Measurements from ENCODE around the gene RPS19BP1. TPM values are rescaled to one million over a fixed set of nuclear protein-coding genes. Genes with fewer than 3 reads are reported as not detected.

Gene RPS19BP1, protein sequence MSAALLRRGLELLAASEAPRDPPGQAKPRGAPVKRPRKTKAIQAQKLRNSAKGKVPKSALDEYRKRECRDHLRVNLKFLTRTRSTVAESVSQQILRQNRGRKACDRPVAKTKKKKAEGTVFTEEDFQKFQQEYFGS
- total RNA-seq (2014; rRNA removed; shearing (Covaris generic)), result 177 and 263 TPM in 2 replicates

DNA sequence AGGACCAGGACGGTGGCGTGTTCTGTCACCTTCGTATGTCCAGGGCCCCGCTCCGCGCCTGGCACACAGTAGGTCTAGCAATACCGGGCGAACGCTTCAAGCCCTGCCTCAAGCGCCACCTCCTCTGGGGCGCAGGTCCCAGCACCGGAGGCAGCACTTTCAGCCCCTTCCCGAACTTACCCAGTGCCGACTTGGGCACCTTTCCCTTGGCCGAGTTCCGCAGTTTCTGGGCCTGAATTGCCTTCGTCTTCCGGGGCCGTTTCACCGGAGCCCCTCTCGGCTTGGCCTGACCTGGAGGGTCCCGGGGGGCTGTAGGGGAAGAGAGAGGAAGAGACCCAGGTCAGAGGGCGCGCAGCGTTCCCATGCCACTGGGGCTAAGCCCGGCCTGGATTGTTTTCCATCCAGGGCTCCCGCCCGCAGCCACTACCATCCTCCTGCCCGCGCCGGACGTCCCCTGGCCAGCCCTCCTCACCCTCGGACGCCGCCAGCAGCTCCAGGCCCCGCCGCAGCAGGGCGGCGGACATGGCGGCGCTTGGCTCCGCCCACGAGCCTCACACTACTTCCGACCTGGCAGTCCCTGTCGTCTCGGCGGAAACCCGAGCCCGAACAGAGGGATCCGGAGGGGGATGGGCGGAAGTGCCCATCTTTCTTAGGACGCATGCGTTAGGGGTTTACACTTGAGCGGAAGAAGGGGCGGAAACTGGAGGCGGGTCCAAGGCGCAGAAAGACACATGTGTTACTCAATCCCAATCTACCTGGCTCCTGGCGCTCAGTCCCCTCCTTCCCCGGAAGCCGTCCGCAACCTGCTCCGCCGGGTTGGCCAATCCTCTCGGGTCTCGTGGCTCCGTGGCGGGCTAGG lies at the start of gene RPS19BP1:
Gene RPS19BP1, minus strand, starts transcription at position 534 of the 859 bp plus-strand sequence. Its CDS starts 10 bp downstream, at position 524.
- H3K27me3 ChIP-seq (replicated peaks), result no peaks in the 10 kb centered on the region
- peak within 1 kb of the TSS; percentile 29 for H3K27ac ChIP-seq
- peak; percentile 99 for DNase-seq (ENCODE audit: low read depth in 1 of 2, low spot score in 2 of 2)
- peaks cover 40% of the 10 kb centered on the region for H3K4me1 ChIP-seq (replicated peaks)
- no peaks in the 10 kb centered on the region for H3K9me3 ChIP-seq (replicated peaks)
- peaks cover 47% of the 10 kb centered on the region for H3K36me3 ChIP-seq
- H3K4me3 ChIP-seq, result peak within 1 kb of the TSS; percentile 76

DNA sequence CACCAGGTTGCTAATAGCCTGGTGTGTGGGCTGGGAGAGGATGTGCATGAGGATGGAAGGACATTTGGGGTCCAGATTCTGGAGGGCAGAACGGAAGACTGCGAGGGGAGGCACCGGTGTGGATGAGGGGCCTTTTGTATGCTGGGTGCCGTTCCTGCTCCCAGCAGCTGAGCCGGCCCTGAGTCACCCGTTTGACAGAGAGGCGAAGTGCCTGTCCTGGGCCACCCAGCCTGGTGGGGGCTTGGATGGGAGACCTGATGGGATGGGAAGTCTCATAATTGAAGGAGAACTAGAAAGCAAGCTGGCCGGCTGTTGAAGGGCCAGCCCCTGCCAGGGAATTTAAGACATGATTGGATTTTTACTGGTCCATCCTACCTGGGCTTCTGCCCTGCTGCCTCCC lies 48.8 kb upstream of the RPS19BP1 start:
- Histone ChIP-seq H3K4me1 (replicated peaks) (peaks cover 10% of the 10 kb centered on the region), H3K9me3 (replicated peaks) (no peaks in the 10 kb centered on the region), H3K27ac (no peak overlapping the region), H3K36me3 (no peaks in the 10 kb centered on the region), H3K4me3 (no peak overlapping the region), H3K27me3 (replicated peaks) (no peaks in the 10 kb centered on the region)
- no peak for DNase-seq (ENCODE audit: low read depth in 1 of 2, low spot score in 2 of 2)

DNA sequence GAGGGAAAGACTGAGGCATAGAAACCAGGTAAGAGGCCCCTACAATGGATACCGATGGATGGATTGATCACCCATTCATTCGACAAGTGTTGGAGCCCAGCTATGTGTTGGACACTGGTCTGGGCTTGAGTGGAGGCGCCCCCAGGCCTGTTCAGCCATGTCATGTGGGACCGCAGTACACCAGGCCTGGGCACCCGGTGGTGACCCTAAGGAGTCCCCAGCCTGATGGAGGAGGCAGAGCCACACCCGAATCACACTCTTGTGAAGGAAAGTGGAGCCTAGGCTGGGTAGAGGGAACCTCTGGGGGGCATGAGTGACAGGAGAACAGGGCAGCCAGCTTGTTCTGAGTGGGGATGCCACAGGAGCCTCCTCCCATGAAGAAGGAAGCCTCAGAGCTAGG lies 48.2 kb upstream of the RPS19BP1 start:
- no peak overlapping the region for H3K4me3 ChIP-seq
- no peaks in the 10 kb centered on the region for H3K36me3 ChIP-seq
- DNase-seq (ENCODE audit: low read depth in 1 of 2, low spot score in 2 of 2), result no peak
- peaks cover 10% of the 10 kb centered on the region for H3K4me1 ChIP-seq (replicated peaks)
- H3K27me3 ChIP-seq (replicated peaks), result no peaks in the 10 kb centered on the region
- no peaks in the 10 kb centered on the region for H3K9me3 ChIP-seq (replicated peaks)
- H3K27ac ChIP-seq, result no peak overlapping the region

DNA sequence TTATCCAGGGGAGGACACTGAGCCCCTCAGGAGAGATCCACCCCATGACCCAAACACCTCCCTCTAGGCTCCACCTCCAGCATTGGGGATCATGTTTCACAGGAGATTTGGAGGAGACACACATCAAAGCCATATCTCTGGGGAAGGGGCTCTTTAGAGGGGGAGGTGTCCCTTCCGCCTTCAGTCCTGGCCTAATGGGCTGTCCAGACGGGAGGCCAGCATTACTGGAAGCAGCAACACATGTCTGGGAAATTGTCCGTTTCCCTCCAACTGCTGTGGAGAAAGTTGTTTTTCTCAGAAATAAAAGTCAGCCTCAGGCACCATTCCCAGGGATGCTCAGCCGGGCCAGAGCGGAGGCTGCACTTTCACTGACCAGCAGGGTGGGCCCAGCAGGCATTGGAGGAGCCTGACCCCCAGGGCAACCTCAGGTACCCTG lies 47.5 kb upstream of the RPS19BP1 start:
- no peak for DNase-seq (ENCODE audit: low read depth in 1 of 2, low spot score in 2 of 2)
- Histone ChIP-seq H3K27me3 (replicated peaks) (no peaks in the 10 kb centered on the region), H3K27ac (no peak overlapping the region), H3K4me3 (no peak overlapping the region), H3K4me1 (replicated peaks) (peaks cover 13% of the 10 kb centered on the region), H3K9me3 (replicated peaks) (no peaks in the 10 kb centered on the region), H3K36me3 (no peaks in the 10 kb centered on the region)

DNA sequence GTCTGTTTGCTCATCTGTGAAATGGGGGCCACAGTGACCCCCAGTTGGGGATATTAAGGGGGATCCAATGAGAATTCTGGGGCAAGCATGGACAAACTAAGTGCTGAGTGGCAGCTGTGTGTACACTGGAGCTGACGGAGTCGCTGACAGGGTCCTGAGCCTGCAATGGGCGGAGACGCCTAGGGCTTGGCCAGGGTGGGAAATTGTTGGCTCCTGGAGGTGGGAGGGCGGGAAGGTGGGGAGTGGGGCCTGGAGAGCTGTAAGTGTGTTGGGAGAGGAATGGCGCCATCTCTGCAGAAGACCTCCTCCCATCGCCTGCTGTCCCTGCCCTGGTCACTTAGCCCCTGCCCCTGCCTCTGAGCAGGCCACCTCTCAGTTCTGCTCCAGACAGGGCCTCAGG lies 45.4 kb upstream of the RPS19BP1 start:
- H3K27ac ChIP-seq, result no peak overlapping the region
- H3K27me3 ChIP-seq (replicated peaks), result no peaks in the 10 kb centered on the region
- no peak for DNase-seq (ENCODE audit: low read depth in 1 of 2, low spot score in 2 of 2)
- H3K4me3 ChIP-seq, result no peak overlapping the region
- H3K9me3 ChIP-seq (replicated peaks), result no peaks in the 10 kb centered on the region
- peaks cover 22% of the 10 kb centered on the region for H3K4me1 ChIP-seq (replicated peaks)
- H3K36me3 ChIP-seq, result no peaks in the 10 kb centered on the region

DNA sequence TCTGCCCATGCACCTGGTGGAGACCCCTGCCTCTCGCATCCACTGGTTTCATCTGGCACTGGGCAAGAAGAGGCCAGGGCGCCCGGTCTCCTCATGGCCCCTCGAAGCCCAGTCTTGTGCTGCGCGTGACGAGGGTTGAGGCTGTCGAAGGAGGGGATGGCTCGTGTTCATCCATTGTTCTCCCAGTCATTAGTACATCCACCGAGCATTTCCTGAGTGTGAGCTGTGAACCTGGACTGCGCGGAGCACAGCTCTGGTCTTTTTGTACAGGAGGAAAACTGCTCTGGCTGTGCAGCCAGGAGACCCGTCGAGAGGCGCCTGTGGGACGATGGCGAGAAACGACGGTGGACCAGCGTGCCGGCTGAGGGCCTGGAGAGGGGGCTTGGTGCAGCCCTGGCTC lies 44.8 kb upstream of the RPS19BP1 start:
- Histone ChIP-seq H3K9me3 (replicated peaks) (no peaks in the 10 kb centered on the region), H3K27ac (no peak overlapping the region), H3K4me3 (no peak overlapping the region), H3K4me1 (replicated peaks) (peaks cover 22% of the 10 kb centered on the region), H3K27me3 (replicated peaks) (no peaks in the 10 kb centered on the region), H3K36me3 (no peaks in the 10 kb centered on the region)
- DNase-seq (ENCODE audit: low read depth in 1 of 2, low spot score in 2 of 2), result no peak

DNA sequence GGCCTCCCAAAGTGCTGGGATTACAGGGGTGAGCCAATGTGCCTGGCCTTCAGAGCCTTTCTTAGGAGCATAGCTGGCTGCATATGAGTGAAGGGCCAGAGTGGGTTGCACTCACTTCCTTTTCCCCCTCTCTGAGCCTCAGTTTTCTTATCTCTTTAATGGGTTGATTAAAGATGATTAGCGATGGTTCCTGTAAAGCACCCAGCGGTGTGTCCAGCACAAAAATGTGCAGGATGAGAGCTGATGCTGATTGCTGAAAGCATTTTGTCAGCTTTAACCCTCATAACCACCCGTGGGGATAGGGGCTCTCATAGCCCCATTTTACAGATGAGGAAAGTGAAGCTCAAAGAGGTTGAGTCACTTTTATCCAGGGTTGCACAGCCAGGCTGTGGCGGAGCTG lies 43.5 kb upstream of the RPS19BP1 start:
- no peak for DNase-seq (ENCODE audit: low read depth in 1 of 2, low spot score in 2 of 2)

DNA sequence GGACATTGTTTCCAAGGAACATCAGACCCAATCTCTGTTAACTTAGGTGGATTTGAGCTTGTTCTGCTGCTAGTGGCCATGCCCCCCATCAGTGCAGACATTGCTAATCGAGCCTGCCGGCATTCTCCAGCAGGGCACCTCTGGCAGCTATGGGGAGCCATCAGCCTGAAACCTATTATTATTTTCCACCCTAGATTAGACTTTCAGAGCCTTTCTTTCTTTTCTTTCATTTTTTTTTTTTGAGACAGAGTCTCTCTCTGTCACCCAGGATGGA lies 42.9 kb upstream of the RPS19BP1 start:
- H3K9me3 ChIP-seq (replicated peaks), result no peaks in the 10 kb centered on the region
- no peak for DNase-seq (ENCODE audit: low read depth in 1 of 2, low spot score in 2 of 2)
- no peak overlapping the region for H3K4me3 ChIP-seq
- H3K27ac ChIP-seq, result no peak overlapping the region
- no peaks in the 10 kb centered on the region for H3K36me3 ChIP-seq
- no peaks in the 10 kb centered on the region for H3K27me3 ChIP-seq (replicated peaks)
- peaks cover 13% of the 10 kb centered on the region for H3K4me1 ChIP-seq (replicated peaks)

More for the DNA sequence above, 43.5 kb upstream of the RPS19BP1 start:
- Histone ChIP-seq H3K27me3 (replicated peaks) (no peaks in the 10 kb centered on the region), H3K4me1 (replicated peaks) (peaks cover 15% of the 10 kb centered on the region), H3K36me3 (no peaks in the 10 kb centered on the region), H3K4me3 (no peak overlapping the region), H3K9me3 (replicated peaks) (no peaks in the 10 kb centered on the region), H3K27ac (no peak overlapping the region)

DNA sequence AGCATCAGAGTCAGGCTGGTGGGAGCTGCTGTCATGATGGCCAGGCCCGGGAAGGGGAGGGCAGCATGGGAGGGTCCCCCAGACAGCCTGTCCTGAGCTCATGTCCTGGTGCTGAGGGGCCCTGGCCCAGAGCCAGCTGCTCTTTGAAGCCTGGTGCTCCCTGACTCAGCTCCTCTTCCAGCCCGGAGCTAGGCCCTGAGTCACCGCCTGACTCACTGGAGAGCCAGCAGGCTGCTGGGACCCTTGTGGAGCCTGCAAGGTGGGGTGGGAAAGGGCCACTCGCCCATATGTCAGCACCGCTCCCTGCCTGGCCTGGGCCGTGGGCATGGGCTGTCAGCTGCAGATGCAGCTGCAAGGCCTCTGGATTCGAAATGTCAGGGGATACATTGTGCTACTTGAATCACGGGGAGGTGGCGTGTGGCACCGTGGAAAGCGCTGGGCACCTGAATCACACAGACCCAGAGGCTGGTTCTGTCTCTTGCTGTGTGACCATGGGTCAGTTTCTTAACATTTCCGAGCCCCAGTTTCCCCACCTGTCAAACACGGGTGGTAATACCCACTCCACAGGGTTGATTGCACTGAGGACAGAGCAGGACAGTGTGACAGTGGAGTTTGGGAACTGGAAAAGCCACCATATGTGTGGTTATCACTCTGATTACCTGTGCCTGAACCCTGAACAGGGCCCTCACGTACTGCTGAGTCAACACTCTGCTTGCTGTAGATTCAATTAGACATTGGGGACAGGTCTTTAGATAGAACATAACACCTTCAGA lies 42.4 kb upstream of the RPS19BP1 start:
- peaks cover 13% of the 10 kb centered on the region for H3K4me1 ChIP-seq (replicated peaks)
- H3K27me3 ChIP-seq (replicated peaks), result no peaks in the 10 kb centered on the region
- H3K36me3 ChIP-seq, result no peaks in the 10 kb centered on the region
- no peaks in the 10 kb centered on the region for H3K9me3 ChIP-seq (replicated peaks)
- peak; percentile 73 to 93 for DNase-seq (ENCODE audit: low read depth in 1 of 2, low spot score in 2 of 2)
- no peak overlapping the region for H3K27ac ChIP-seq
- no peak overlapping the region for H3K4me3 ChIP-seq

DNA sequence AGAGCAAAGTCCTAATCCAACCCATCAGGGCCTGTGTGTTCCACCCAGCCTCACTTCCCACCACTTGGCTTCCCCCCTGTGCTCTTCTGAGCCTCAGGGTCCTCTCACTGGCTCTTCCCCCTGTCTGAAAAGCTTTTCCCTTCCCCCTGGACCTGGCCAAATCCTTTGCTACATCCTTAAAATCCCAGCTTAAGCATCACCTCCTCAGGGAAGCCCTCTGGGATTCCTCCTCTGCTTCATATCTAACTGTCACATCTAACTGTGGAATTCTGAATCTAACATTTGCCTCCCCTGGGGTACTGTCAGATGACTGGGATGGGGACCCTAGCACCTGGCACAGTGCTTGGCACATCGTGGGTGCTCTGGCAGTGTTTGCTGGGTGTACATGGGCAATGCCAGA lies 39.0 kb upstream of the RPS19BP1 start:
- H3K9me3 ChIP-seq (replicated peaks), result no peaks in the 10 kb centered on the region
- H3K36me3 ChIP-seq, result no peaks in the 10 kb centered on the region
- H3K27ac ChIP-seq, result no peak overlapping the region
- DNase-seq (ENCODE audit: low read depth in 1 of 2, low spot score in 2 of 2), result no peak
- no peaks in the 10 kb centered on the region for H3K27me3 ChIP-seq (replicated peaks)
- H3K4me3 ChIP-seq, result no peak overlapping the region
- H3K4me1 ChIP-seq (replicated peaks), result peaks cover 13% of the 10 kb centered on the region

DNA sequence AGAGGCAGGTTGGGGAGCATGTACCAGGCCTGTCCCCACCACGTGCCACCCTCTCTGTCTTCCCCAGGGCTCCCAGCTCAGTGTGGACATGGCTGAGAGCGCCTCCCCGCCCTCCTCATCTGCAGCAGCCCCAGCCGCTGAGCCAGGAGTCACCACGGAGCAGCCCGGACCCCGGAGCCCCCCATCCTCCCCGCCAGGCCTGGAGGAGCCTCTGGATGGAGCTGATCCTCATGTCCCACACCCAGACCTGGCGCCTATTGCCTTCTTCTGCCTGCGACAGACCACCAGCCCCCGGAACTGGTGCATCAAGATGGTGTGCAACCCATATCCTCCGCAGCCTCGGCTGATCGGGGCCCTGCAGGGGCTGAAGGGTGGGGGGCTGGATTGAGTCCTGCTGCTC lies 38.1 kb upstream of the RPS19BP1 start, which contains the start of gene CACNA1I:
Gene CACNA1I, plus strand, starts transcription at position 89 of the 400 bp plus-strand sequence. Its CDS starts 0 bp downstream, at position 89.
- peaks cover 13% of the 10 kb centered on the region for H3K4me1 ChIP-seq (replicated peaks)
- no peak within 1 kb of the TSS for H3K27ac ChIP-seq
- no peaks in the 10 kb centered on the region for H3K9me3 ChIP-seq (replicated peaks)
- H3K36me3 ChIP-seq, result no peaks in the 10 kb centered on the region
- H3K27me3 ChIP-seq (replicated peaks), result no peaks in the 10 kb centered on the region
- no peak within 1 kb of the TSS for H3K4me3 ChIP-seq
- no peak for DNase-seq (ENCODE audit: low read depth in 1 of 2, low spot score in 2 of 2)

DNA sequence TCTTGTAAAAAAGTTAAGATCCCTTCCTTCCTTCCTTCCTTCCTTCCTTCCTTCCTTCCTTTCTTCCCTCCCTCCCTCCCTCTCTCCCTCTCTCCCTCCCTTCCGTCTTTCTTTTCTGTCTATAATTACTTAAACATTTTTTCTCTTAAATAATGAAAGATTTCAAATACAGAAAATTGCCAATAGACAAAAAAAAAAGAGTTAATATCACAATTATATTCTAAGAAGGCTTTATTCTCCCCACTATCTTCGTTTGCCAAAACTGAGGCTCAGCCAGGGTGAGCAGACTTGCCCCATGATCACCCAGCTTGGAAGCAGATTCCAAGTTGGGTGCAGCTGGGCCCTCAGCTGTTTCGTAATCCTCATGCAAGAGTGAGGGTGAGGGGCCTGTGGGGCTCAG lies 37.7 kb upstream of the RPS19BP1 start:
- Histone ChIP-seq H3K36me3 (no peaks in the 10 kb centered on the region), H3K27me3 (replicated peaks) (no peaks in the 10 kb centered on the region), H3K9me3 (replicated peaks) (no peaks in the 10 kb centered on the region), H3K27ac (no peak overlapping the region), H3K4me3 (no peak overlapping the region), H3K4me1 (replicated peaks) (peaks cover 11% of the 10 kb centered on the region)
- DNase-seq (ENCODE audit: low read depth in 1 of 2, low spot score in 2 of 2), result no peak

DNA sequence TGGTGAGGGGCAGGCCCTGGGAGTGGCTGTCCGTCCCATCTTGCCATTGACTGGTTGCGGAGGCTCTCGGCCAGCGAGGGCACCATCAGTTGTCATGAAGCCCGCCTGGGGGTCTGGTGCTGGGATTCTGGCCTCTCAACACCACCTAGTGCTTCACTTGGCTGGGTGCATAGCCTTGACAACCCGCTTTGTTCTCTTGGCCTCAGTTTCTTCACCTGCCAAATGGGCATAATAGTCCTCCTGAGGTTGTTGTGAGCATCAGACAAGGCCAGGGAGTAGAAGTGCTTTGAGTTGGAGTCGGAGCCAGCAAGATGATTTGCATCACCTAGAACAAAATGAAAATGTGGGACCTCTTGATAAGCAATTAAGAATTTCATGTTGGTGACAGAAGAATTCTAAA lies 36.5 kb upstream of the RPS19BP1 start:
- no peak overlapping the region for H3K27ac ChIP-seq
- no peaks in the 10 kb centered on the region; the same call in 1 of the 2 replicates for H3K4me1 ChIP-seq (replicated peaks)
- no peaks in the 10 kb centered on the region for H3K36me3 ChIP-seq
- no peak for DNase-seq (ENCODE audit: low read depth in 1 of 2, low spot score in 2 of 2)
- no peaks in the 10 kb centered on the region for H3K9me3 ChIP-seq (replicated peaks)
- no peaks in the 10 kb centered on the region for H3K27me3 ChIP-seq (replicated peaks)
- no peak overlapping the region for H3K4me3 ChIP-seq
